Glutamatergic neuron (in vitro differentiated cells): ENCODE measurements around the gene PLCXD1. TPM values are rescaled to one million over a fixed set of nuclear protein-coding genes. Genes with fewer than 3 reads are reported as not detected.

Experiments used
- DNase-seq: peaks from one replicate; pipeline ENCODE4 v3.0.0; 2022
- H3K27ac Mint-ChIP-seq: one replicate; pipeline ENCODE4 v1.8.0; 2020; ENCODE audit warnings: mild to moderate bottlenecking, mixed read lengths, inconsistent platforms; ENCODE audit not compliant: unreplicated experiment
- H3K27me3 Mint-ChIP-seq: one replicate; pipeline ENCODE4 v1.8.0; 2020; ENCODE audit warnings: mild to moderate bottlenecking, moderate library complexity, mixed read lengths, inconsistent platforms; ENCODE audit not compliant: unreplicated experiment
- H3K36me3 Mint-ChIP-seq: one replicate; pipeline ENCODE4 v1.8.0; 2020; ENCODE audit warnings: mild to moderate bottlenecking, mixed read lengths, inconsistent platforms; ENCODE audit not compliant: unreplicated experiment
- H3K4me1 Mint-ChIP-seq: one replicate; pipeline ENCODE4 v1.8.0; 2020; ENCODE audit warnings: mild to moderate bottlenecking, low read depth, mixed read lengths, inconsistent platforms; ENCODE audit not compliant: unreplicated experiment
- H3K4me3 Mint-ChIP-seq: one replicate; pipeline ENCODE4 v1.8.0; 2020; ENCODE audit warnings: mild to moderate bottlenecking, mixed read lengths, inconsistent platforms; ENCODE audit not compliant: unreplicated experiment
- H3K9me3 Mint-ChIP-seq: one replicate; pipeline ENCODE4 v1.8.0; 2020; ENCODE audit warnings: mild to moderate bottlenecking, moderate library complexity, mixed read lengths, inconsistent platforms; ENCODE audit not compliant: unreplicated experiment
- total RNA-seq: library from RNA; stranded (reverse); fragmentation: NEBNext Ultra II Directional; extraction: Animal tissue kit (Norgen Biotek cat#: 25700); gene quantifications from one replicate; pipeline ENCODE4 v1.2.1, GENCODE V29; 2021; ENCODE audit not compliant: unreplicated experiment
- TF ChIP-seq, protein P1 (sequence below): fragments of 200-600 bp; sonication (generic); IDR thresholded peaks from one replicate; pipeline ENCODE4 v1.5.0; 2021; ENCODE audit not compliant: partially characterized antibody, unreplicated experiment

PLCXD1 gene
- total RNA-seq, 1 donor from 2014 or later: 36.4 TPM

GRCh38 chrX:285076-285677 lies 4.0 kb downstream of the PLCXD1 start:
- H3K27ac Mint-ChIP-seq: no peak overlapping the region
- H3K4me1 Mint-ChIP-seq: no peaks in the 10 kb centered on the region
- no peak for DNase-seq
- H3K36me3 Mint-ChIP-seq: no peaks in the 10 kb centered on the region
- H3K4me3 Mint-ChIP-seq: no peak overlapping the region
- TF ChIP-seq, protein P1, sequence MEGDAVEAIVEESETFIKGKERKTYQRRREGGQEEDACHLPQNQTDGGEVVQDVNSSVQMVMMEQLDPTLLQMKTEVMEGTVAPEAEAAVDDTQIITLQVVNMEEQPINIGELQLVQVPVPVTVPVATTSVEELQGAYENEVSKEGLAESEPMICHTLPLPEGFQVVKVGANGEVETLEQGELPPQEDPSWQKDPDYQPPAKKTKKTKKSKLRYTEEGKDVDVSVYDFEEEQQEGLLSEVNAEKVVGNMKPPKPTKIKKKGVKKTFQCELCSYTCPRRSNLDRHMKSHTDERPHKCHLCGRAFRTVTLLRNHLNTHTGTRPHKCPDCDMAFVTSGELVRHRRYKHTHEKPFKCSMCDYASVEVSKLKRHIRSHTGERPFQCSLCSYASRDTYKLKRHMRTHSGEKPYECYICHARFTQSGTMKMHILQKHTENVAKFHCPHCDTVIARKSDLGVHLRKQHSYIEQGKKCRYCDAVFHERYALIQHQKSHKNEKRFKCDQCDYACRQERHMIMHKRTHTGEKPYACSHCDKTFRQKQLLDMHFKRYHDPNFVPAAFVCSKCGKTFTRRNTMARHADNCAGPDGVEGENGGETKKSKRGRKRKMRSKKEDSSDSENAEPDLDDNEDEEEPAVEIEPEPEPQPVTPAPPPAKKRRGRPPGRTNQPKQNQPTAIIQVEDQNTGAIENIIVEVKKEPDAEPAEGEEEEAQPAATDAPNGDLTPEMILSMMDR: no peak
- peaks cover 5% of the 10 kb centered on the region for H3K9me3 Mint-ChIP-seq
- no peaks in the 10 kb centered on the region for H3K27me3 Mint-ChIP-seq

DNA sequence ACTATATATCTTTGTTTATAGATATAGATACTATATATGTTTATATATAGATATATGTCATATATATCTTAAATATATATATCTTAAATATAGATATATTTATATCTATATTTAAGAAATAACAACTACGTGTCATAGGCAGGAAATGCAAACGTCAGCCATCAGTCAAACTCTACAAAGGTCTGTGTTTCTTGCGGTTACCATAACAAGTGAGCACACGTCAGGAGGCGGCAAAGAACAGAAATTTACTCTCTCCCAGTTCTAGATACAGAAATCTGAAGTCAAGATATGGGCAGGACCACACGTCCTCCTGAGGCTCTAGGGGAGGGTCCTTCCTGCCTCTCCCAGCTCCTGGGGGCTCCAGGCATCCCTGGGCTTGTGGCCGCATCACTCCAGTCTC lies 6.5 kb downstream of the PLCXD1 start:
- Mint-ChIP-seq H3K27ac (no peak overlapping the region), H3K36me3 (no peaks in the 10 kb centered on the region), H3K27me3 (no peaks in the 10 kb centered on the region), H3K4me1 (no peaks in the 10 kb centered on the region), H3K9me3 (peaks cover 5% of the 10 kb centered on the region), H3K4me3 (no peak overlapping the region)
- DNase-seq: no peak
- TF ChIP-seq, protein P1: no peak

- Mint-ChIP-seq H3K36me3 (peaks cover 4% of the 10 kb centered on the region), H3K4me1 (no peaks in the 10 kb centered on the region), H3K27ac (no peak overlapping the region), H3K9me3 (peaks cover 8% of the 10 kb centered on the region), H3K27me3 (peaks cover 3% of the 10 kb centered on the region), H3K4me3 (no peak overlapping the region)
- no peak for DNase-seq
- TF ChIP-seq, protein P1: no peak
Measured at GRCh38 chrX:288561-288991, 7.4 kb downstream of the PLCXD1 start.

DNA sequence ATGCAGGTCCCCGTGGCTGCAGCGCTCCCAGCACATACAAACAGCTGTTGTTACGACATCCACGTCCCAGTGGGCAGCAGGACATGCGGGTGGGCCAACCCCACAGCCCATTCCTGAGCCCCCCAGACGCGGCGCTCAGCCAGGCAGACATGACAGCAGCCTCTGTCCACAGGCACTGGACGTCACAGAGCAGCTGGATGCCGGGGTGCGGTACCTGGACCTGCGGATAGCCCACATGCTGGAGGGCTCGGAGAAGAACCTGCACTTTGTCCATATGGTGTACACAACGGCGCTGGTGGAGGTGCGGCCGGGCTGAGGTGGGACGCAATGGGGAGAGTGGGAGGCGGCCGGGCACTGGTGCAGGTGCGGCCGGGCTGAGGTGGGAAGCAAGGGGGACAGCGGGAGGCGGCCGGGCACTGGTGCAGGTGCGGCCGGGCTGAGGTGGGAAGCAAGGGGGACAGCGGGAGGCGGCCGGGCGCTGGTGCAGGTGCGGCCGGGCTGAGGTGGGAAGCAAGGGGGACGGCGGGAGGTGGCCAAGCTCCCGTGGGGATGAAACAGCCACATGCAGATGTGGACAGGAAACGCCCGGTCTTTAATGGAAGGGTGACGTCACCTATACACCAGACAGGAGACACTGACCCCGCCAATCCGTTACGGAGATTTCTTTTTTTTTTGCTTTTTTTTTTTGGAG lies 9.4 kb downstream of the PLCXD1 start:
- H3K27ac Mint-ChIP-seq: no peak overlapping the region
- H3K4me3 Mint-ChIP-seq: no peak overlapping the region
- peaks cover 4% of the 10 kb centered on the region for H3K9me3 Mint-ChIP-seq
- TF ChIP-seq, protein P1: no peak
- H3K4me1 Mint-ChIP-seq: no peaks in the 10 kb centered on the region
- peaks cover 6% of the 10 kb centered on the region for H3K36me3 Mint-ChIP-seq
- DNase-seq: no peak
- peaks cover 5% of the 10 kb centered on the region for H3K27me3 Mint-ChIP-seq

DNA sequence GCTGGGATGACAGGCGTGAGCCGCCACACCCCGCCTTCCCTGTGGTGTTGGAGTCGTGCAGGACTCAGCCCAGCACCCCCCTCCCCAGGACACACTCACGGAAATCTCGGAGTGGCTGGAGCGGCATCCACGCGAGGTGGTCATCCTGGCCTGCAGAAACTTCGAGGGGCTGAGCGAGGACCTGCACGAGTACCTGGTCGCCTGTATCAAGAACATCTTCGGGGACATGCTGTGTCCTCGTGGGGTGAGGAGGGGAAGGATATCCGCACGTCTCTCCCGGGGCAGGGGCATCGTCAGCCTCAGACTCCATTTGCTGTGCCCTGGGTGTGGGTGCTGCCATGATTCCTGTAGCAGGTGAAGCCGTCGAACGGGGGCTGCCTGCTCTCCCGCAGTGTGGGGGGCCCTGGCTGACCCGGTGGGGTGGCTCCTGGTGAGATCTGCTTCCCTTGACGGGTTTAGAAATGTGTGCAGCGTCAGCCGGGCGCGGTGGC lies 10.3 kb downstream of the PLCXD1 start:
- Mint-ChIP-seq H3K4me3 (no peak overlapping the region), H3K36me3 (peaks cover 6% of the 10 kb centered on the region), H3K27ac (no peak overlapping the region), H3K9me3 (peaks cover 4% of the 10 kb centered on the region), H3K27me3 (peaks cover 5% of the 10 kb centered on the region), H3K4me1 (no peaks in the 10 kb centered on the region)
- TF ChIP-seq, protein P1: no peak
- no peak for DNase-seq
